ENCODE data around the gene CCDC157. TPM values are rescaled to one million over a fixed set of nuclear protein-coding genes. Genes with fewer than 3 reads are reported as not detected.

The CCDC157 gene
- polyA plus RNA-seq, 1 donor from 2014 or later, result 32.2 TPM

DNA sequence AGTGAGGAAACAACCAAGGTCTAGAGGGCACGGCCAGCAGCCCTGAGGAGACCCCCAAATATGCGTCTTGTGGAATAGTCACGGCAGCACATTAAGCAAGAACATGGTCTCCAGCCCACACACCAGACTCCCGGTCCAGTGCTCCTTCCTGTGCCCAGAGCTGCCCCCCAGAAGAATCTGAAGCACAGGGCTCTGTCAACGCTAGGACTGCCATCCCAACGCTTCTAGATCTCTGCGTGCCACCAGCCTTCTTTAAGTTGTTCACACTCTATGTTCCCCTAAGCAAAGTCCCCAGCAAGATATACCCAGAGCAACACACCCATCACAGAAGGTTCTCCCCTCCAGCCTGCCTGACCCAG lies 36.5 kb downstream of the CCDC157 start:
- TF ChIP-seq EZH2 (IDR thresholded peaks at IDR 0.05; ENCODE audit: borderline replicate concordance, insufficient read depth, low read length, poor library complexity, severe bottlenecking) (no peak), EP300 (conservative IDR thresholded peaks at IDR 0.05; ENCODE audit: poor library complexity, severe bottlenecking) (no peak), RAD21 (conservative IDR thresholded peaks at IDR 0.05) (no peak), POLR2AphosphoS5 (IDR thresholded peaks at IDR 0.05) (no peak), TAF1 (IDR thresholded peaks at IDR 0.05; ENCODE audit: low read depth) (no peak), SMC3 (conservative IDR thresholded peaks at IDR 0.05; ENCODE audit: poor library complexity) (no peak), MXI1 (conservative IDR thresholded peaks at IDR 0.05; ENCODE audit: poor library complexity, severe bottlenecking) (no peak)
- TF ChIP-seq, protein P1, sequence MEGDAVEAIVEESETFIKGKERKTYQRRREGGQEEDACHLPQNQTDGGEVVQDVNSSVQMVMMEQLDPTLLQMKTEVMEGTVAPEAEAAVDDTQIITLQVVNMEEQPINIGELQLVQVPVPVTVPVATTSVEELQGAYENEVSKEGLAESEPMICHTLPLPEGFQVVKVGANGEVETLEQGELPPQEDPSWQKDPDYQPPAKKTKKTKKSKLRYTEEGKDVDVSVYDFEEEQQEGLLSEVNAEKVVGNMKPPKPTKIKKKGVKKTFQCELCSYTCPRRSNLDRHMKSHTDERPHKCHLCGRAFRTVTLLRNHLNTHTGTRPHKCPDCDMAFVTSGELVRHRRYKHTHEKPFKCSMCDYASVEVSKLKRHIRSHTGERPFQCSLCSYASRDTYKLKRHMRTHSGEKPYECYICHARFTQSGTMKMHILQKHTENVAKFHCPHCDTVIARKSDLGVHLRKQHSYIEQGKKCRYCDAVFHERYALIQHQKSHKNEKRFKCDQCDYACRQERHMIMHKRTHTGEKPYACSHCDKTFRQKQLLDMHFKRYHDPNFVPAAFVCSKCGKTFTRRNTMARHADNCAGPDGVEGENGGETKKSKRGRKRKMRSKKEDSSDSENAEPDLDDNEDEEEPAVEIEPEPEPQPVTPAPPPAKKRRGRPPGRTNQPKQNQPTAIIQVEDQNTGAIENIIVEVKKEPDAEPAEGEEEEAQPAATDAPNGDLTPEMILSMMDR (IDR thresholded peaks at IDR 0.05; ENCODE audit: poor library complexity, severe bottlenecking), result no peak
- TF ChIP-seq, protein P2, sequence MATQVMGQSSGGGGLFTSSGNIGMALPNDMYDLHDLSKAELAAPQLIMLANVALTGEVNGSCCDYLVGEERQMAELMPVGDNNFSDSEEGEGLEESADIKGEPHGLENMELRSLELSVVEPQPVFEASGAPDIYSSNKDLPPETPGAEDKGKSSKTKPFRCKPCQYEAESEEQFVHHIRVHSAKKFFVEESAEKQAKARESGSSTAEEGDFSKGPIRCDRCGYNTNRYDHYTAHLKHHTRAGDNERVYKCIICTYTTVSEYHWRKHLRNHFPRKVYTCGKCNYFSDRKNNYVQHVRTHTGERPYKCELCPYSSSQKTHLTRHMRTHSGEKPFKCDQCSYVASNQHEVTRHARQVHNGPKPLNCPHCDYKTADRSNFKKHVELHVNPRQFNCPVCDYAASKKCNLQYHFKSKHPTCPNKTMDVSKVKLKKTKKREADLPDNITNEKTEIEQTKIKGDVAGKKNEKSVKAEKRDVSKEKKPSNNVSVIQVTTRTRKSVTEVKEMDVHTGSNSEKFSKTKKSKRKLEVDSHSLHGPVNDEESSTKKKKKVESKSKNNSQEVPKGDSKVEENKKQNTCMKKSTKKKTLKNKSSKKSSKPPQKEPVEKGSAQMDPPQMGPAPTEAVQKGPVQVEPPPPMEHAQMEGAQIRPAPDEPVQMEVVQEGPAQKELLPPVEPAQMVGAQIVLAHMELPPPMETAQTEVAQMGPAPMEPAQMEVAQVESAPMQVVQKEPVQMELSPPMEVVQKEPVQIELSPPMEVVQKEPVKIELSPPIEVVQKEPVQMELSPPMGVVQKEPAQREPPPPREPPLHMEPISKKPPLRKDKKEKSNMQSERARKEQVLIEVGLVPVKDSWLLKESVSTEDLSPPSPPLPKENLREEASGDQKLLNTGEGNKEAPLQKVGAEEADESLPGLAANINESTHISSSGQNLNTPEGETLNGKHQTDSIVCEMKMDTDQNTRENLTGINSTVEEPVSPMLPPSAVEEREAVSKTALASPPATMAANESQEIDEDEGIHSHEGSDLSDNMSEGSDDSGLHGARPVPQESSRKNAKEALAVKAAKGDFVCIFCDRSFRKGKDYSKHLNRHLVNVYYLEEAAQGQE (IDR thresholded peaks at IDR 0.05; ENCODE audit: borderline replicate concordance), result no peak
- Histone ChIP-seq H3K36me3 (ENCODE audit: insufficient read depth, low read length) (no peaks in the 10 kb centered on the region), H3K4me3 (ENCODE audit: low read length) (no peak overlapping the region), H3K4me2 (ENCODE audit: low read length) (no peak overlapping the region), H3K27me3 (ENCODE audit: insufficient read depth, low read depth, low read length) (peaks cover 18% of the 10 kb centered on the region), H3K79me2 (replicated peaks; ENCODE audit: insufficient read depth, low read length) (no peaks in the 10 kb centered on the region), H3K9me3 (ENCODE audit: low read length) (no peaks in the 10 kb centered on the region), H3F3A (ENCODE audit: insufficient read depth, low read length, poor library complexity, severe bottlenecking) (no peaks in the 10 kb centered on the region), H4K20me1 (ENCODE audit: insufficient read depth) (no peaks in the 10 kb centered on the region), H3K9me2 (ENCODE audit: insufficient read depth, low read length) (no peaks in the 10 kb centered on the region), H3K9ac (ENCODE audit: low read length) (no peak overlapping the region), H2AFZ (ENCODE audit: low read depth, low read length) (no peak overlapping the region), H3K27ac (ENCODE audit: low read length) (no peak overlapping the region)

DNA sequence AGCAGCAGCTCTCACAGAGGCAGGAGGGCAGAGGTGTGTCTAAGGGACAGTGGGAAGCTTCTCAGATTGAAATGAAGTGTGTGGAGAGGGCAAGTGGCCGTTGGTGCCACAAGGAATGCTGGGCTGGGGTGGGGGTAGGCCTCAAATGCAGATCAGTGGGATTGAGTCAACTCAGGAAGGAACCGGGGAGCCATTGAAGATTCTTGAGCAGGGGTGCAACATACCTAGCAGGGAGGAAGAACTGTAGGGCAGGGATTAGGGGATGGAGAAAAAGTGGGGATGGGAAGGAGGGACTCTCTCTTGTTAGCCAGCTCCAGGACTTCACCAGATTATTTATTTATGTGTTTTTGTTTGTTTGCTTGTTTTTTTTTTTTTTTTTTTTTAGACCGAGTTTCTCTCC lies 37.1 kb downstream of the CCDC157 start:
- Histone ChIP-seq H3K9me3 (ENCODE audit: low read length) (no peaks in the 10 kb centered on the region), H3K27ac (ENCODE audit: low read length) (no peak overlapping the region), H3K27me3 (ENCODE audit: insufficient read depth, low read depth, low read length) (peaks cover 18% of the 10 kb centered on the region), H3K4me3 (ENCODE audit: low read length) (no peak overlapping the region), H4K20me1 (ENCODE audit: insufficient read depth) (no peaks in the 10 kb centered on the region), H3K79me2 (replicated peaks; ENCODE audit: insufficient read depth, low read length) (no peaks in the 10 kb centered on the region), H3F3A (ENCODE audit: insufficient read depth, low read length, poor library complexity, severe bottlenecking) (no peaks in the 10 kb centered on the region), H3K9ac (ENCODE audit: low read length) (no peak overlapping the region), H3K9me2 (ENCODE audit: insufficient read depth, low read length) (no peaks in the 10 kb centered on the region), H3K4me2 (ENCODE audit: low read length) (no peak overlapping the region), H3K36me3 (ENCODE audit: insufficient read depth, low read length) (no peaks in the 10 kb centered on the region), H2AFZ (ENCODE audit: low read depth, low read length) (no peak overlapping the region)
- TF ChIP-seq MXI1 (conservative IDR thresholded peaks at IDR 0.05; ENCODE audit: poor library complexity, severe bottlenecking), result no peak
- no peak for TF ChIP-seq RAD21 (conservative IDR thresholded peaks at IDR 0.05)
- no peak for TF ChIP-seq TAF1 (IDR thresholded peaks at IDR 0.05; ENCODE audit: low read depth)
- no peak for TF ChIP-seq POLR2AphosphoS5 (IDR thresholded peaks at IDR 0.05)
